Activated B cell treated with CpG ODN at 0.5 μM for 24 hours (primary cell): ENCODE data around the gene PTCD3. TPM values are rescaled to one million over a fixed set of nuclear protein-coding genes. Genes with fewer than 3 reads are reported as not detected.
A peak's percentile ranks its signal among the peaks of the same experiment; 100 is the strongest.

Experiments
- ATAC-seq: fragments of 200-7000 bp; cut with Tn5 transposase; one replicate; pipeline ENCODE4 v1.10.0; 2021; ENCODE audit warnings: low read depth, mild to moderate bottlenecking, moderate library complexity
- CTCF ChIA-PET: fragments of 350-600 bp; sonication (Branson Sonifier 250); formaldehyde crosslinking; loops from one replicate; lab custom pipeline; 2021; ENCODE audit warnings: antibody characterized with exemption; lab: Charles Lee
- POLR2A ChIA-PET: fragments of 350-600 bp; sonication (Branson Sonifier 250); formaldehyde crosslinking; loops from one replicate; lab custom pipeline; 2021; ENCODE audit warnings: antibody characterized with exemption; lab: Charles Lee
- DNase-seq: peaks from one replicate; pipeline ENCODE4 v3.0.0; 2022
- H3K27ac Mint-ChIP-seq: one replicate; pipeline ENCODE4 v1.8.0; 2020; ENCODE audit warnings: mixed read lengths
- H3K27me3 Mint-ChIP-seq: one replicate; pipeline ENCODE4 v1.8.0; 2021; ENCODE audit warnings: mixed read lengths
- H3K36me3 Mint-ChIP-seq: one replicate; pipeline ENCODE4 v1.8.0; 2021; ENCODE audit warnings: low read depth, mixed read lengths
- H3K4me1 Mint-ChIP-seq: one replicate; pipeline ENCODE4 v1.8.0; 2021; ENCODE audit warnings: mixed read lengths
- H3K4me3 Mint-ChIP-seq: one replicate; pipeline ENCODE4 v1.8.0; 2020; ENCODE audit warnings: mild to moderate bottlenecking, mixed read lengths
- H3K9me3 Mint-ChIP-seq: one replicate; pipeline ENCODE4 v1.8.0; 2020; ENCODE audit warnings: mixed read lengths
- CTCF ChIP-seq: fragments of 200-600 bp; IDR thresholded peaks from one replicate; pipeline ENCODE4 v1.8.0; 2022; ENCODE audit warnings: antibody characterized with exemption, mild to moderate bottlenecking
- intact Hi-C: fragments of 100-400 bp; cut with micrococcal nuclease; formaldehyde crosslinking; loops from one replicate; pipeline ENCODE4 v1.15.1; 2024
- total RNA-seq: library from RNA; stranded (reverse); gene quantifications from 2 replicates; pipeline ENCODE4 v1.2.3, GENCODE V29; 2022

The PTCD3 gene
- total RNA-seq, 1 donor from 2014 or later: 148 TPM

DNA sequence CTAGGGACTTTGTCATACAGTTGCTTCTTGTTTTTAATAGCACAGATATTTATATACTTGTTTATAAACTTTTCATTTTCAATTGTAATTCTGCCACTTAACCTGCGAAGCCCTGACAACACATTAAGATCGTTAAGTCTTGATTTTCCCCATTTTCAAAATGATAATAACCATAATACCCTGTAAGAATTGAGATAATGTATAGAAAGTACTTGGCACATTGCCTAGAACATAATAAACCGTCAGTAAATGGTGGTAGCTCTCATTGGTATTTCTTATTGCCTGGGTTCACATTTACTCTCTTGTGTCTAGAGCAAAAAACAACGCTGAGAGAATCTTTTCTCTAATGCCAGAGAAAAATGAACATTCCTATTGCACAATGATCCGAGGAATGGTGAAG, 18.6 kb downstream of the PTCD3 start:
- H3K27ac Mint-ChIP-seq: no peak overlapping the region
- no peaks in the 10 kb centered on the region for H3K27me3 Mint-ChIP-seq

GRCh38 chr2:86134709-86135108, 28.7 kb downstream of the PTCD3 start:
- intact Hi-C loops: no loop called here
- Mint-ChIP-seq H3K4me3 (no peak overlapping the region), H3K36me3 (peaks cover 96% of the 10 kb centered on the region), H3K27me3 (no peaks in the 10 kb centered on the region), H3K27ac (no peak overlapping the region), H3K9me3 (no peaks in the 10 kb centered on the region), H3K4me1 (peaks cover 8% of the 10 kb centered on the region)
- ChIA-PET CTCF (no interaction called here), POLR2A (no interaction called here)
- ATAC-seq (no peak), DNase-seq (no peak)
- no peak for TF ChIP-seq CTCF

More for the DNA sequence above, 18.6 kb downstream of the PTCD3 start:
- Mint-ChIP-seq H3K4me1 (peaks cover 8% of the 10 kb centered on the region), H3K9me3 (no peaks in the 10 kb centered on the region), H3K4me3 (no peak overlapping the region), H3K36me3 (peaks cover 91% of the 10 kb centered on the region)
- intact Hi-C loops: no loop called here
- no peak for TF ChIP-seq CTCF
- ChIA-PET CTCF (no interaction called here), POLR2A (interaction anchor here (0.5 kb wide), 1 partner anchor 496 kb away, joined by 10 read pairs; no protein-coding TSS in a partner anchor)
- DNase-seq (no peak), ATAC-seq (no peak)

GRCh38 chr2:86135653-86136052, 29.6 kb downstream of the PTCD3 start:
- POLR2A ChIA-PET: no interaction called here

GRCh38 chr2:86136141-86136540, 30.1 kb downstream of the PTCD3 start:
- ChIA-PET POLR2A (no interaction called here), CTCF (interaction anchor here (1.6 kb wide), 1 partner anchor 237 kb away, joined by 3 read pairs; no protein-coding TSS in a partner anchor)
- peaks cover 99% of the 10 kb centered on the region for H3K36me3 Mint-ChIP-seq
- no peaks in the 10 kb centered on the region for H3K27me3 Mint-ChIP-seq
- intact Hi-C loops: no loop called here
- H3K4me3 Mint-ChIP-seq: no peak overlapping the region
- H3K4me1 Mint-ChIP-seq: no peaks in the 10 kb centered on the region
- no peak for TF ChIP-seq CTCF
- H3K27ac Mint-ChIP-seq: no peak overlapping the region
- ATAC-seq (no peak), DNase-seq (no peak)
- no peaks in the 10 kb centered on the region for H3K9me3 Mint-ChIP-seq

More at GRCh38 chr2:86135653-86136052, 29.6 kb downstream of the PTCD3 start:
- ATAC-seq (no peak), DNase-seq (no peak)
- H3K27me3 Mint-ChIP-seq: no peaks in the 10 kb centered on the region
- no peak for TF ChIP-seq CTCF
- no peaks in the 10 kb centered on the region for H3K4me1 Mint-ChIP-seq
- peaks cover 98% of the 10 kb centered on the region for H3K36me3 Mint-ChIP-seq
- H3K27ac Mint-ChIP-seq: no peak overlapping the region
- no peak overlapping the region for H3K4me3 Mint-ChIP-seq
- CTCF ChIA-PET: no interaction called here
- H3K9me3 Mint-ChIP-seq: no peaks in the 10 kb centered on the region
- intact Hi-C loops: no loop called here

GRCh38 chr2:86138736-86139625, 32.9 kb downstream of the PTCD3 start:
- no peak overlapping the region for H3K4me3 Mint-ChIP-seq
- H3K27me3 Mint-ChIP-seq: no peaks in the 10 kb centered on the region
- intact Hi-C loops: no loop called here
- H3K9me3 Mint-ChIP-seq: no peaks in the 10 kb centered on the region
- H3K4me1 Mint-ChIP-seq: no peaks in the 10 kb centered on the region
- POLR2A ChIA-PET: no interaction called here
- ATAC-seq (no peak), DNase-seq (no peak)
- CTCF ChIA-PET: interaction anchor here (1.1 kb wide), 1 partner anchor 23 kb away, joined by 3 read pairs; no protein-coding TSS in a partner anchor
- H3K36me3 Mint-ChIP-seq: peaks cover 92% of the 10 kb centered on the region
- H3K27ac Mint-ChIP-seq: peak overlapping the region; percentile 19
- no peak for TF ChIP-seq CTCF
